ENCODE measurements around the gene SUSD5.
"Not testable (repeated sequence)": the region's sequence is repeated elsewhere in the genome, so short reads cannot be mapped to it uniquely, and the experiment has no call there.

DNA sequence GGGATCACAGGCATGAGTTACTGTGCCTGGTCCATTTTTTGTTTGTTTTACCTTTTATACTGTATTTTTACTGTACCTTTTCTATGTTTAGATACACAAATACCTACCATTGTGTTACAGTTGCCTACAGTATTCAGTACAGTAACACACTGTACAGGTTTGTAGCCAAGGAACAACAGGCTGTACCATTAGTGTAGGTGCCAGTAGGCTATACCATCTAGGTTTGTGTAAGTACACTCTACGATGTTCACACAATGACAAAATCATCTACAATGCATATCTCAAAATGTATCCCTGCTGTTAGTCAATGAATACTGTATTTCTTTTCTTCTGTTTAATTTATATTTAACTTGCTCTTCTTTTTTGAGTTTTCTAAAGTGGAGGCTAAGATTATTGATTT is 37.0 kb downstream of the SUSD5 start:
- TF ChIP-seq, protein P1, sequence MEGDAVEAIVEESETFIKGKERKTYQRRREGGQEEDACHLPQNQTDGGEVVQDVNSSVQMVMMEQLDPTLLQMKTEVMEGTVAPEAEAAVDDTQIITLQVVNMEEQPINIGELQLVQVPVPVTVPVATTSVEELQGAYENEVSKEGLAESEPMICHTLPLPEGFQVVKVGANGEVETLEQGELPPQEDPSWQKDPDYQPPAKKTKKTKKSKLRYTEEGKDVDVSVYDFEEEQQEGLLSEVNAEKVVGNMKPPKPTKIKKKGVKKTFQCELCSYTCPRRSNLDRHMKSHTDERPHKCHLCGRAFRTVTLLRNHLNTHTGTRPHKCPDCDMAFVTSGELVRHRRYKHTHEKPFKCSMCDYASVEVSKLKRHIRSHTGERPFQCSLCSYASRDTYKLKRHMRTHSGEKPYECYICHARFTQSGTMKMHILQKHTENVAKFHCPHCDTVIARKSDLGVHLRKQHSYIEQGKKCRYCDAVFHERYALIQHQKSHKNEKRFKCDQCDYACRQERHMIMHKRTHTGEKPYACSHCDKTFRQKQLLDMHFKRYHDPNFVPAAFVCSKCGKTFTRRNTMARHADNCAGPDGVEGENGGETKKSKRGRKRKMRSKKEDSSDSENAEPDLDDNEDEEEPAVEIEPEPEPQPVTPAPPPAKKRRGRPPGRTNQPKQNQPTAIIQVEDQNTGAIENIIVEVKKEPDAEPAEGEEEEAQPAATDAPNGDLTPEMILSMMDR (IDR thresholded peaks at IDR 0.05; ENCODE audit: low read length) = not testable (repeated sequence)
- TF ChIP-seq EZH2 (optimal IDR thresholded peaks at IDR 0.05; ENCODE audit: low read depth, low read length) = not testable (repeated sequence)

All from MM.1S (cell line).